ENCODE data around the gene GPR141. TPM values are rescaled to one million over a fixed set of nuclear protein-coding genes. Genes with fewer than 3 reads are reported as not detected.

GPR141 gene
- total RNA-seq (2014; rRNA removed; shearing (Covaris generic)) (not detected in 2 replicates), polyA plus RNA-seq (2016; fragmentation: Nextera tagmentation; extraction: Ambion mirVana) (not detected in 2 replicates)

GRCh38 chr7:37683246-37684120 is at the start of gene GPR141:
Gene GPR141, plus strand, starts transcription at chr7:37683766. Its CDS starts 56,628 bp downstream, at chr7:37740394.
- Histone ChIP-seq H3K4me1 (ENCODE audit: insufficient read depth) (no peaks in the 10 kb centered on the region), H3K36me3 (ENCODE audit: low read depth) (no peaks in the 10 kb centered on the region), H3K79me2 (ENCODE audit: insufficient read depth) (no peaks in the 10 kb centered on the region), H2AFZ (no peak within 1 kb of the TSS), H3F3A (ENCODE audit: insufficient read depth) (no peaks in the 10 kb centered on the region), H3K9me2 (ENCODE audit: insufficient read depth) (no peaks in the 10 kb centered on the region), H3K9me3 (ENCODE audit: low read depth) (no peaks in the 10 kb centered on the region), H3K4me2 (ENCODE audit: unreplicated experiment) (no peak within 1 kb of the TSS), H3K27me3 (replicated peaks; ENCODE audit: insufficient read depth) (no peaks in the 10 kb centered on the region), H3K4me3 (no peak within 1 kb of the TSS), H3K9ac (no peak within 1 kb of the TSS), H4K20me1 (ENCODE audit: insufficient read depth) (no peaks in the 10 kb centered on the region), H3K27ac (no peak within 1 kb of the TSS)
- TF ChIP-seq EZH2 (IDR thresholded peaks at IDR 0.05; ENCODE audit: insufficient read depth, poor library complexity, severe bottlenecking) (no peak), EZH2phosphoT487 (IDR thresholded peaks at IDR 0.05; ENCODE audit: insufficient read depth, low read depth) (no peak)
- in situ Hi-C loops (cut with MboI) = no loop called here
- 3 to 5% methylated on average over 2 of the region's 2 CpGs for WGBS, 2 experiments (ENCODE audit: low coverage in 1 of 2, low lambda C conversion rate in 2 of 2, missing lambda C conversion rate in 2 of 2)
- no peak for DNase-seq

- H2AFZ ChIP-seq = no peak overlapping the region
- in situ Hi-C loops (cut with MboI) = no loop called here
- no peak overlapping the region for H3K4me3 ChIP-seq
Observed at GRCh38 chr7:37635346-37635745, 48.2 kb upstream of the GPR141 start.

GRCh38 chr7:37642028-37642540 is 41.5 kb upstream of the GPR141 start:
- no peaks in the 10 kb centered on the region for H4K20me1 ChIP-seq (ENCODE audit: insufficient read depth)
- H3K4me2 ChIP-seq (ENCODE audit: unreplicated experiment) = no peak overlapping the region
- H3K9me3 ChIP-seq (ENCODE audit: low read depth) = no peaks in the 10 kb centered on the region
- no peak overlapping the region for H3K4me3 ChIP-seq
- in situ Hi-C loops (cut with MboI) = no loop called here
- 24 to 33% methylated on average over 6 of the region's 6 CpGs for WGBS, 2 experiments (ENCODE audit: low coverage in 1 of 2, low lambda C conversion rate in 2 of 2, missing lambda C conversion rate in 2 of 2)
- H3K36me3 ChIP-seq (ENCODE audit: low read depth) = no peaks in the 10 kb centered on the region
- no peak for TF ChIP-seq EZH2 (IDR thresholded peaks at IDR 0.05; ENCODE audit: insufficient read depth, poor library complexity, severe bottlenecking)
- no peak for TF ChIP-seq EZH2phosphoT487 (IDR thresholded peaks at IDR 0.05; ENCODE audit: insufficient read depth, low read depth)
- no peaks in the 10 kb centered on the region for H3F3A ChIP-seq (ENCODE audit: insufficient read depth)
- no peaks in the 10 kb centered on the region for H3K27me3 ChIP-seq (replicated peaks; ENCODE audit: insufficient read depth)
- no peaks in the 10 kb centered on the region for H3K4me1 ChIP-seq (ENCODE audit: insufficient read depth)
- H3K27ac ChIP-seq = no peak overlapping the region
- H2AFZ ChIP-seq = no peak overlapping the region
- no peak overlapping the region for H3K9ac ChIP-seq
- no peaks in the 10 kb centered on the region for H3K79me2 ChIP-seq (ENCODE audit: insufficient read depth)
- no peaks in the 10 kb centered on the region for H3K9me2 ChIP-seq (ENCODE audit: insufficient read depth)
- DNase-seq = no peak

More at GRCh38 chr7:37635346-37635745, 48.2 kb upstream of the GPR141 start:
- Histone ChIP-seq H3K27ac (no peak overlapping the region), H3K4me2 (ENCODE audit: unreplicated experiment) (no peak overlapping the region), H3K4me1 (ENCODE audit: insufficient read depth) (no peaks in the 10 kb centered on the region), H3K9me2 (ENCODE audit: insufficient read depth) (no peaks in the 10 kb centered on the region), H3K27me3 (replicated peaks; ENCODE audit: insufficient read depth) (no peaks in the 10 kb centered on the region), H4K20me1 (ENCODE audit: insufficient read depth) (no peaks in the 10 kb centered on the region), H3K36me3 (ENCODE audit: low read depth) (no peaks in the 10 kb centered on the region), H3F3A (ENCODE audit: insufficient read depth) (no peaks in the 10 kb centered on the region), H3K79me2 (ENCODE audit: insufficient read depth) (no peaks in the 10 kb centered on the region), H3K9me3 (ENCODE audit: low read depth) (no peaks in the 10 kb centered on the region), H3K9ac (no peak overlapping the region)
- TF ChIP-seq EZH2phosphoT487 (IDR thresholded peaks at IDR 0.05; ENCODE audit: insufficient read depth, low read depth) (no peak), EZH2 (IDR thresholded peaks at IDR 0.05; ENCODE audit: insufficient read depth, poor library complexity, severe bottlenecking) (no peak)
- no peak for DNase-seq

- Histone ChIP-seq H2AFZ (no peak overlapping the region), H3F3A (ENCODE audit: insufficient read depth) (no peaks in the 10 kb centered on the region), H3K36me3 (ENCODE audit: low read depth) (no peaks in the 10 kb centered on the region), H4K20me1 (ENCODE audit: insufficient read depth) (no peaks in the 10 kb centered on the region), H3K9me2 (ENCODE audit: insufficient read depth) (no peaks in the 10 kb centered on the region), H3K27me3 (replicated peaks; ENCODE audit: insufficient read depth) (no peaks in the 10 kb centered on the region), H3K79me2 (ENCODE audit: insufficient read depth) (no peaks in the 10 kb centered on the region), H3K4me1 (ENCODE audit: insufficient read depth) (no peaks in the 10 kb centered on the region), H3K9ac (no peak overlapping the region), H3K4me3 (no peak overlapping the region), H3K9me3 (ENCODE audit: low read depth) (peaks cover 4% of the 10 kb centered on the region), H3K4me2 (ENCODE audit: unreplicated experiment) (no peak overlapping the region), H3K27ac (no peak overlapping the region)
- WGBS, 2 experiments (ENCODE audit: low coverage in 1 of 2, low lambda C conversion rate in 2 of 2, missing lambda C conversion rate in 2 of 2) = 21 to 22% methylated on average over 1 of the region's 1 CpG
- TF ChIP-seq EZH2 (IDR thresholded peaks at IDR 0.05; ENCODE audit: insufficient read depth, poor library complexity, severe bottlenecking) = no peak
- TF ChIP-seq EZH2phosphoT487 (IDR thresholded peaks at IDR 0.05; ENCODE audit: insufficient read depth, low read depth) = no peak
- in situ Hi-C loops (cut with MboI) = no loop called here
- no peak for DNase-seq
Observed at GRCh38 chr7:37643876-37644275, 39.7 kb upstream of the GPR141 start.
